Stimulated activated CD8-positive, alpha-beta memory T cell treated with anti-CD3 and anti-CD28 coated beads, Interleukin-2, amount 100 ng/mL, for 1 hour (primary cell): Measurements from ENCODE around the gene PINK1.
"Not testable (repeated sequence)": the region's sequence is repeated elsewhere in the genome, so short reads cannot be mapped to it uniquely, and the experiment has no call there.

Source experiments
- DNase-seq, 2 donors: peaks; one replicate each; pipeline ENCODE4 v3.0.0-alpha.2; 2020; ENCODE audit warnings: low read depth in 2 of 2

PINK1 gene

DNA sequence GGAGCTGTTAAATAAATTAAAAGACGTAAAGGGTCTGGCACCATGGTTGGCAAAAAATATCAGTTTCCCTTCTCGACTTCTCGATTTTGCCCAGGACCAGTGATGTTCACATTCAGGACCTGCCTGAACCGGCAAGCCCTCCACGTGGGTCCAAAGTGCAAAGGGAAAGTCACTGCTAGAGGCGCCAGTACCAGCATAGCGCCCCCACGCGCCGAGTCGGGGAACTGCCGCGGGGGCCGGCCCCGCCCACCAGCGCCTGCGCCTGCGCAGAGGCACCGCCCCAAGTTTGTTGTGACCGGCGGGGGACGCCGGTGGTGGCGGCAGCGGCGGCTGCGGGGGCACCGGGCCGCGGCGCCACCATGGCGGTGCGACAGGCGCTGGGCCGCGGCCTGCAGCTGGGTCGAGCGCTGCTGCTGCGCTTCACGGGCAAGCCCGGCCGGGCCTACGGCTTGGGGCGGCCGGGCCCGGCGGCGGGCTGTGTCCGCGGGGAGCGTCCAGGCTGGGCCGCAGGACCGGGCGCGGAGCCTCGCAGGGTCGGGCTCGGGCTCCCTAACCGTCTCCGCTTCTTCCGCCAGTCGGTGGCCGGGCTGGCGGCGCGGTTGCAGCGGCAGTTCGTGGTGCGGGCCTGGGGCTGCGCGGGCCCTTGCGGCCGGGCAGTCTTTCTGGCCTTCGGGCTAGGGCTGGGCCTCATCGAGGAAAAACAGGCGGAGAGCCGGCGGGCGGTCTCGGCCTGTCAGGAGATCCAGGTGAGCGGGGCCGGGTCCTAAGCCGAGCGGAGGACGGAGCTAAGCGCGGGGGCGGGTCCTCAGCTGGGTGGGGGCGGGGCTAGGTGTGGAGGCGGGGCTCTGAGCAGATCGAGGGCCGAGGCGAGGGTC lies at the start of gene PINK1:
Gene PINK1, plus strand, starts transcription at position 269 of the 875 bp plus-strand sequence. Its CDS starts 91 bp downstream, at position 360.
- DNase-seq, result peak; percentile 72 to 77

DNA sequence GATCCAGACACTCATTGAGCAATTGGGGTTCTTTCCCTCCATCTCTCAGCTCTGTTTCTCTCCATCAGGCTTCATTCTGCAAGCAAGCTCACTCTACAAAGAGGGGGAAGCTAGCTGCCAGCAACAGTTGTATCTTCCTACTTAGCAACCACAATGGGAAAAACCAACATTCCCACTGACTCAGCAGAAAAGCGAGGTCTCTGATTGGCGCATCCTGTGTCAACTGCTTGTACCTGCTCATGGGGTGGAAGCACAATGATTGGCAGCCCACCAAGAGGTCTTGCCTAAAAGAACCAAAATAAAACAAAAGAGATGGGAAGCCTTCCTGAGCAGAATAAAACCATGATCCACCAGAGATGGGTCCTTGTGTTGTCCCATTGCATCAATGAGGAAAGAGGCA lies 48.4 kb upstream of the PINK1 start:
- no peak for DNase-seq

DNA sequence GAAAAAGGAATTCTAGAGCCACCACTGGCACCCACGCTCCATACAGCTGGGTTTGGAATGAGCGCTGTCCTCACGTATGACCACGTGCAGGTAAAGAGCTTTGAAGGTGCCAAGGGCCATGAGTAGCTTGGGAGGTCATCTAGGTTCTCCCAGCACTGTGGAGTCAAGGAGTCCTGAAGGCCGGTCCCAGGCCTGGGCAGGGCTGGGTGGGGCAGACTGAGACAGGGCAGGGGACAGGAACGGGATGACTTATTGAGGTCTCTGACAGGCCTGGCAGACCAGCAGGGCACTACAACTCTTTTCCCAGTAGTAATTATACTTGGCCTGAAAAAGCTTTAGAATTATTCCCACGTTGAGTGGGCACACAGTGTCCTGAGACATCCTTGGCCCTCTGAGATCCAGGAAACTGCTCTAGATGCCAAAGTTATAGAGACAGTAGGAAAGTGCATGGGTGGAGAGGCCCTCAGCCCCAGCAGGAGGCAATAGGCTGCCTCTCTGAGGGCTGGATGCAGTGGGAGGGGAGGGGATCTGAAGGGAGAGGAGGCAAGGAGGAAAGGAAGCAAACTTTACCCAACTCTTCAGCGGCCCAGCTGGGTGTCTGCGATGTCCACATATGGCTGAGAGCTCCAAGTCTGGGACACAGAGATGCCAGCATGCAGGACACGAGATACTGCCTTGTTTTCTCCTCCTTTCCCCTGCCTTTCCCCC lies 46.2 kb upstream of the PINK1 start:
- no peak for DNase-seq

DNA sequence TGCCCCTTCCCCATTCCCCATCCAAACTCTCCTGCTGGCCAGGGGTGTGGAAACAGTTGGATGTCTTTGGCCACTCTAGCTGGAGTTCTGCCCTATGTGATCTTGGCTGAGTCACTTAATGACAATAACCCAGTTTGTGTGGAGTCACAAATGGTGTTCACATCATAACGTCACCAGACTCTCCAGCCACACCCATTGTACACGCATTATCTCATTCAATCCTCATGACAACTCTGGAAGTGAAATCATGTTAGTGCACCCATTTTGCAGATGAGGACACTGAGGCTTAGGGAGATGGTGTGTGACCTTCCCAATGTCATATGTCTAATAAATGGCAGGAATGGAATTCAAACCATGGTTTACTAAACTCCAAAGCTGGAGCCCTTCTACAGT lies 45.6 kb upstream of the PINK1 start:
- DNase-seq, result no peak

DNA sequence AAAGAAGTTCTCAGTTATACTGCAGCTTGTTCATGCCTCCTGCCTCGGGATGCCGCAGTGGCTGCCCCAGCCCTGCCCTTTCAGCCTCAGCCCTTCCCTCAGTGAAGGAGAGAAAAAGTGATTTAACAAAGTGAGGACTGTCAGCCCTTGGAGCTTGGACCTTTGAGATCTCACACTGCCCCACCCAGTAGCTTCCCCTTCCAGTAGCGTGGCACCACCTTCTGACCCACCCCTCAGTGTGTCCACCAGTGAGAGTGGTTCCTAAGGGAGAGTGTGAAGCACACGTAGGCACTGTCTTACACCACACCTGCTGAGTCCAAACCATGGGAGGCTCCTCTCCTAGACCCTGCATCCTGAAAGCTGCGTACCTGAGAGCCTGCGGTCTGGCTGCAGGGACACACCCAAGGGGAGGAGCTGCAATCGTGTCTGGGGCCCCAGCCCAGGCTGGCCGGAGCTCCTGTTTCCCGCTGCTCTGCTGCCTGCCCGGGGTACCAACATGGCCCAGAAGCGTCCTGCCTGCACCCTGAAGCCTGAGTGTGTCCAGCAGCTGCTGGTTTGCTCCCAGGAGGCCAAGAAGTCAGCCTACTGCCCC lies 44.5 kb upstream of the PINK1 start, which contains the start of gene CDA:
Gene CDA, plus strand, starts transcription at position 464 of the 592 bp plus-strand sequence. Its CDS starts 33 bp downstream, at position 497.
- no peak for DNase-seq

DNA sequence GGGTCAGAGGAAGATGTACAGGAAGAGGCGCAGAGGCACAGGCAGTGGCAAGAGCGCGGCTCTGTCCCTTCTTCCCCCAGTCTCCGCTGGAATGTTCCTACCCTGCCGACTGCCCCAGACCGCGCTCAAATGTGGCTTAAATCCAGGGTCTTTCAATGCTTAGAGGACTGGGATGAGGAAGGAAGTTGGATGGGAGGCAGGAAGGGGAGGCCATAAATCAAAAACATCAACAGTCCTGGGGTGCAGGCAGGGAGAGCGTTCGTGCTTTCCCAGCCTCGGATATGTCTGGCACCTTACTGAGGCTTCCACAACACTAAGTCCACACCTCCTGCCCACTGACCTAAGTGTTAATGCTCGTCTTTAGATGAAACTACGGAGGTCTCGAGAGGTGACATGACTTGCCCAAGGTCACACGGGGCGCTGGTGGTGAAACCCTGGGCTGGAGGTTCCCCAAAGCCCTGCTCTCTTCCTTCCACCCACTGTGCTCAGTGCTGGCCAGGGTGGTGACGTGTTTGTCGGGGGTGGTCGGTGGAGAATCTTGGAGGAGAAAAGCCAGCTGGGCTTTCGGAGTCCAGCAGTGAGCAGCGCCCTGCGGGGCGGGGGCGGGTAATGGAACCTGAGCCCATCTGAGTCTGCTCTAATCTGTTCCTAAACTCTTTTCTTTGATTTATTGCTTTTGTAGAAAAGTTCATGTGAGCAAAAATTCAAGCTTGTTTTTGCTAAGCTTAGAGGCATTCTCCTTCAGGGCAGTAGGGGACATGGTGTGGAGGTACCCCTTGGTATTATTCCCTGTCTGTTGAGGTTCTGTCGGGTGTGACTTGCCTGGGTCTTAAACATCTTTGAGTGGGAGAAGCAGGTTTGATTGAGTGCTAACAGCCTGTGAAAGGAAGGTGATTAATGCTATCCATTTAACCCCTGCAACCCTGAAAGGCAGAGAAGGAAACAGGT lies 43.7 kb upstream of the PINK1 start:
- DNase-seq, result no peak

DNA sequence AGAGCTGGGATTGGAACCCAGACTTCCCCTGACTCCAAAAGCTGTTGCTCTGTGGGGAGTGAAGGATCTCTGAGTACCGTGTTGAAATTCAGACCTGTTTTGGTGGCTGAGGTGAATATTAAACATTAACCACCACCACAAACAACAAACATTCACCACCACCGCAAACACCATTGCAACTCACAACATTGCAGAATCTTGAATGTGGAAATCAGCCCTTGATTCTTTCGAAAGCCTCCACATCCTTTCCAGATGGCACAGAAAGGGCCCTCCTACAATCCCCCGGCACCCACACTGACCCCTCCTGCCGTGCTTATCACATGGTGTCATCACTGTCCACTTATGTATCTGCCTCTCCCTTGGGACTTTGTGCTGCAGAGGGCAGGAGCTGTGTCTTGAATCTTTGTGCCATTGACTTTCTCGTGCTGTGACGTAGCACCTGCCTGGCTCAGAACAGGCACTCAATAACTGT lies 42.9 kb upstream of the PINK1 start:
- no peak for DNase-seq

DNA sequence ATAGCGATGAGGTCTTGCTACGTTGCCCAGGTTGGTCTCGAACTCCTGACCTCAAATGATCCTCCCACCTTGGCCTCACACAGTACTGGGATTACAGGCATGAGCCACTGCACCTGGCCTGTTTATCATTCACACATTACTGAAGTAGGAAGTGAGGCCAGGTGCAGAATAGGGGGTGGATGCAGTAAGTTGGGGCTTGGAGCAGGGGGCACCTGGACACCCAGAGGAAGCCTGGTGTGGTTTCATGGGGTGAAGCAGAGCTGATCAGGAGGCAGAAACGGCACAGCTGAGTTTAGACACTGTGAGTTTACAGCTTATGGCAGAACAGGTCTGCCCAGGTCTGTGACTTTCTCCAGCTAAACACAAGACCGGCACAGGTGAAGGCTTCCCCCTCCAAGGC lies 39.5 kb upstream of the PINK1 start:
- DNase-seq, result no peak

DNA sequence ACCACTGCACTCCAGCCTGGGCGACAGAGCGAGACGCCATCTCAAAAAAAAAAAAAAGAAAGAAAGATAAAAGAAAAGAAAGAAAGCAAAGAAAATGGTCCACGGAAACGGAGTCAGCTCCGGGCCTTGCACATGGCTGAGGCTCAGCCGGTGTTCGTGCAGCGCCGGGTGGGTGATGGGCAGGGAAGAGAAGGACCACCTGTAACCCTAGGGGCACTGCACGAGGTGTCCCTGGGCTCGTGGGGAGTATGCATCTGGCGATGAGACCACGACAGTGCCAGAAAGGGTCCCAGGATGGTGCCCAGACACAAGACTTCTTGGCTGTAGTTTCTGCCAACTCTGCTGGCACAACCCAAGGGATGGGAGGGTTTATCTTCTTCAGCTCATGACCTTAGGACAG lies 38.5 kb upstream of the PINK1 start:
- DNase-seq, result no peak

DNA sequence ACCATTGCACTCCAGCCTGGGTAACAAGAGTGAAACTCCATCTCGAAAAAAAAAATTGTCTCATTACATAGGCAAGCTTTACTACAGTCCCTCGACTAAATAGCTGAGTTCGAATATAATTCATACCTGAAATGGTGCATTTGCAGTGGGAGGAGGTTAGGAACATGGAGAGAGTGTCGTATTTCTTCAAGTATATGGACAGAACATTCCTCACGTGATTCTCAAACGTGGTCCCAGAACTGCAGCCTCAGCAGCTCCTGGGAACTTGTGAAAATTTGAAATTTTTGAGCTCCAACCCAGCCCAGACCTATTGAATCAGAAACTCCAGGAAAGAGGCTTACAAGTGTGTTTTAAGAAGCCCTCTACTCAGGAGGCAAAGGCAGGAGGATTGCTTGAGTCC lies 37.2 kb upstream of the PINK1 start:
- no peak for DNase-seq

DNA sequence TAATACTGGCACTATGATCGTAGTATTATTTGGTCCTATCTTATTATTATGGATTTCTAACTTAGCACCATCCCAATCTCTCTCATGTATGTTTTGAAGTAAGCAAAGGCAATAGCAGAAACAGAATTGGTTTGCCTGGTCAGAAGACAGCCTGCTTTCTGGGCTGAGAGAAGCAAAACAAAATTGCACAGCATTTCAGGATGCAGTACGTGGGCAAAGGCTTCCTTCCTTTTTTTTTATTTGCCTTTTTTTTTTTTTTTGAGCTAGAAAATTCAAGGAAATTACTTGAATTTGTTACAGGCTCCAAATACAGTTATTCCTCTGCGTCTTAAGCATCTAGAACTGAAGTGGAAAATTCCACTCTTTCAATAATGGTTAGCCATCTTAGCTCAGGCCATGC lies 35.6 kb upstream of the PINK1 start:
- no peak for DNase-seq

DNA sequence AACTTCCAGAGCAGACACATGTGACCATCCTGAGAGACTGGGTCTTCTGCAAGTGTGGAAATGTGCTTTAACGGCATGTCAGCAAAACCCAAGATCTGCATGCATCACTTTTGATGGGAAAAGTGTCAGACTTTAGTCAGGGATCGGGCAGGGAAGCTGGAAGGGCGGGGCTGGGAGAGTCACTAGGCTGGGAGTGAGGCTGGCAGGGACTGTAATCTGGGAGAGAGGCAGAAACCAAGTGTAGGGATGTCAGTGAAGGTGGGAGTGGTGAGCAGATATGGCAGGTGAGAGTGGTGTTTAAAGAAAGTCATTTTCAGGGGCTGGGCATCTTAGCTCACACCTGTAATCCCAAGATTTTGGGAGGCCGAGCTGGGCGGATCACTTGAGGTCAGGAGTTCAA lies 33.1 kb upstream of the PINK1 start:
- no peak for DNase-seq

DNA sequence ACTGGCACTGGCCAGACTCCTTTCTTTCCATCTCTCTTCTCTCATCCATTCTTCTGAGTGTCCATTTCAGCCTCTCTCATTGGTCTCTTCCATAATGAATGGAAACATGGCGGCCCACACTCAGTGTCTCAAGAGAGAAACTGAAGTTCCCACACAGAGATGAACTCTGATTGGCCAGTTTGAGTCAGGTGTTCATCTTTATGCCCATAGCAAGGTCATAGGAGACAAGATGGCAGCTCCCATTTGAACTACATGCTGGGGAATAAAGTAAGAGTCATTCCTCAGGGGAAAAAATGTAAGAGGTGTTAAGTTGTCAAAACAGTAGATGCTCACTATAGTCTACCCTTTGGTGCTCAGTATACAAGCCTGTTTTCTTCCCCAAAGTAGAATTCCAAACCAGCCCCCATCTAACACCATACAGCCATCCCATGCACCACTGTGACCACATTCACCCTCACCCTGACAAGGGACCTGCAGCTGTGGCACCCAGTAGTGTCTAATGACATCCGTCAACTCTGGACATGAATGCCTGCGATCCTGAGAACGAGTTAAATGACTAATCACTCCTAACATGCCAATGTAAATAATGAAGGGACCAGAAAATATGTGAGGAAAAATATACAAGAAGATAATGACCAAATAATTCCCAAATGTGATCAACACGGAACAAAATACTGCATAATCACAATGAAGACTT lies 32.0 kb upstream of the PINK1 start:
- DNase-seq, result no peak

DNA sequence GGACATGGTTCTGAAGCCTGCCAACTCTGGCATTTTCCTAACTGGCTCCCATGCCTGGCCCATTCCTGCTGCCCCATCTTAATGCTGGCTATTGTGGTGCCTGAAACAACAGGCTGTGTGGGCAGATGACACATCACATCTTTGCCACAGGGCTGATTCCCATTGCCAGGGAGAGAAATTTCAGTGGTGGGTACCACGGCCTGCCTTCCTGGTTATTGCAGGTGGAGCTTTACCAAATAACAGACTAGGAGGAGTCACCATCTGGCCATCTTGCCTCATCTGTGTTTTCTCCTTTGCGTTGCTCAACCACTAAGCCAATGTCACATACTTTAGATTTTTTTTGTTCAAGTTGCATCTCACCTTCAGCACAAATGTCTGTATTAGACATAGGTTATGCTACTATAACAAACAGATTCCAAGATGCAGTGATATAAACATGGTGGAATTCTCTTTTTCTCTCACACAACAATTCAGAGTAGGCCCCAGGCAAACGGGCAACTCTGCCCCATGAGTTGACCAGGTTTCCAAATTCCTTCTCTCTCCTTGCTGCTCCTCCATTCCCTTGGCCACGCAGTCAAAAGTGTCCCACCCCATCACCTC lies 30.3 kb upstream of the PINK1 start:
- no peak for DNase-seq

DNA sequence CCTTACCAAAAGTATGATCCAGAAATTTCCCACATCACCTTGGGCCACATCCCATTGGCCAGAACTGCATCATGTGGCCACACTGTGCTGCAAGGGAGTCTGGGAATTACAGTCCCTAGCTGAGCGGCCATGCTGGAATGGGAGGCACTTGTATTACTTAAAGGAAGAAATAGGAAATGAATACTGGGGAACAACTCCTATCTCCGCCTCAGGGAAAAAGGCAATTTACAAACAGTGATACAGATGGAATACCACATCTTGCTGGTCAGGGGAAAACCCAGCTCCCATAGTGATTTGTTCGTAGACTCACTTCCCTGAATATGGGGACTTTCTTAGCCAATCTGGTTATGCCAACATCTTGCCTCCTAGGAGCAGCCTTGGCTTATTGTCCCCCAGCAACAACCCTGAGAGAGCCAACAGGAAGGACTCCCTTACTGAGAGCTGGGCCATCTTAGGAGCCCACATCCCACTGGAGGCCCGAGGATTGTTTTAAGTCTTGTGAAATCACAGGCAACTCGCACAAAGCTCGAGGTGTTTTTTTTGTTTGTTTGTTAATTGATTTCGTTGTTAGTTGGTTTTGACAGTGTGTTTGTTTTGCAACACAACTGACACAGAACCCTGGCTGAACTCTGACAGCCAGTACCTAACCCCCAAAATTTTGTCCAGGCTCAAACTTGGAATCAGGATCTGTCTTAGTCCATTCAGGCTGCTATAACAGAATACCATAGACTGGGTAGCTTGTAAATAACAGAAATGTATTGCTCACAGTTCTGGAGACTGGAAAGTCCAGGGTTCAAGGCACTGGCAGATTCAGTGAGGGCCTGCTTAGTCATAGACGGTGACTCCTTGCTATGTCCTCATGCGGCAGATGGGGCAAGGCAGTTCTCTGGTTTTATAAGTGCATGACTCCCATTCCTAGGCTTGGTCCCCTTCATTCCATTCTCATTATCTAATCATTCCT lies 29.5 kb upstream of the PINK1 start:
- no peak for DNase-seq

DNA sequence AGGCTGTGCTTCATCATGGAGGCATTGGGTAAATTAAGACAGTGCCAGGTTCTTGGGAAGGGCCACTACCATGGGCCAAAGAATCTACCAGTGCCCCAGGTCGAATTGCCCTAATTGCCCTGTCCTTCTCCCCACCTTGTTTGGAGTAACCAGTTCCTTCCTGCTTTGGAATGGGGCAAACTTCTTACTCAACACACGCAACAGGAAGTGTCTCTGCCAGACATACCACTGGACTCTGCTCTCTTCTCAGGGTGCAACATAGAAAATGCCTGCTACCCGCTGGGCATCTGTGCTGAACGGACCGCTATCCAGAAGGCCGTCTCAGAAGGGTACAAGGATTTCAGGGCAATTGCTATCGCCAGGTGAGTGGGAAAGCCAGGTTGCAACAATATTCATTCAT lies 28.6 kb upstream of the PINK1 start:
- DNase-seq, result no peak

DNA sequence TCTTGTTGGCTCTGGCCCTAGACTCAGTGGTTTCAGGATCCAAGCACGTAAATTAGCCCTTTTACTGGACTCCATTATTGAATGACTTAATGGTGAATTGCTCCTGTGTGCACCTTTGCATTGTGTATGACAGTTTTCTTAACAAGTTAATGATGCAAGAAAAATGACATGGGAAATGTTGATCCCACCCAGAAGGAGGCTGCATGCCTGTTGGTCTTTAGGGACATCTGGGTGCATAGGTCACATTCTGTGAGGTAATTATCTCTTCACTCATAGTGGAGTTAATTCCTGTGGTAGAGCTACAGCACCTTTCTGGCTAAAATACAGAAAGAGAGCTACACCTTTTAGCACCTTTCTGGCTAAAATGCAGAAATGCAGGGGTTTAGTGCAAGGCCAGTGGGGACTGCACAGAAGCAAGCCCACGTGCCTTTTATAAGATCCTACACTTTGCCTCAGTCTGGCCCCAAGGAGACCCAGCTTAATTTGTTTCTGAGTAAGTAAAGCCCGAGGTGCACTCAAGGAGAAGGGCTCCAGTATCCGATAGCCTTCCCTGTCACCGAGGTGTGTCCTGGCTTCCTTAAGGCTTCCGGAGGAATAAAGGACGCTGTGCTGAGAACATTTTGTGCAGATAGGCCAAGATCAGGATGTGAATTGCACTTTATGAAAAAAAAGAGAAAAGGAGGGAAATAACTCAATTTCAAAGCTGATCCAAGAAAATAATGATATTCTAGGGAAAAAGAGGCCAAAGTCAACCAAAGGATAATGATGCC lies 26.3 kb upstream of the PINK1 start:
- not testable (repeated sequence) for DNase-seq

DNA sequence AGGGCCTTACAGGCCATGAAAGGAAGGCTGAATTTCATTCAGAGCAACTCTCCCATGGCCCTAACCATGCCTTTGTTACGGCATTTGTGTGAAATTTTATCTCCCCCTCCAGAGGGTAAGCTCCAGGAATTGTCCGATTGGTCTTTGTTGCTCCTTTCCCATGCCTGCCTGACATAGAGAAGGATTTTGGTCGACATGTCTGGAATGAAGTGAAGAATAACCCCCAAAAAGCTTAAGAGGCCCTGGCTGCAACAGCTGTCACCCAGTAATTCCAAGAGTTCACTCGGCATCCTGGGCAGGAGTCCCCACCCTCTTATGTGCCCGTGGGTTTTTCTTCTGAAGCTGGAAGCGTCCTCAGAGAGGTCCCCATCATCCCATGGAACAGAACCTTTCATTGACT lies 23.7 kb upstream of the PINK1 start:
- no peak for DNase-seq
